Cardiac muscle cell (in vitro differentiated cells and primary cell): ENCODE measurements around the gene FOXD4L6. TPM values are rescaled to one million over a fixed set of nuclear protein-coding genes. Genes with fewer than 3 reads are reported as not detected.
"Not testable (repeated sequence)": the region's sequence is repeated elsewhere in the genome, so short reads cannot be mapped to it uniquely, and the experiment has no call there.

Experiments
- DNase-seq, 2 donors: peaks; one replicate each; pipeline versions ENCODE4 v3.0.0 to v3.0.0-alpha.2; 2010 to 2017; ENCODE audit warnings: low read depth in 1 of 2, low spot score in 1 of 2
- H3K27ac ChIP-seq: fragments of 200-600 bp; sonication (generic); 2 replicates; pipeline ENCODE4 v1.5.1; 2016
- H3K27me3 ChIP-seq: fragments of 200-600 bp; sonication (generic); 2 replicates; pipeline ENCODE4 v1.6.0; 2016; ENCODE audit warnings: control low read depth
- H3K36me3 ChIP-seq: fragments of 200-600 bp; sonication (generic); 2 replicates; pipeline ENCODE4 v1.5.1; 2016; ENCODE audit warnings: control low read depth
- H3K4me1 ChIP-seq: fragments of 200-600 bp; sonication (generic); 2 replicates; pipeline ENCODE4 v1.8.1; 2017; ENCODE audit warnings: low read depth, mild to moderate bottlenecking, mixed run types
- H3K4me3 ChIP-seq: fragments of 200-600 bp; sonication (generic); 2 replicates; pipeline ENCODE4 v1.5.1; 2016; ENCODE audit warnings: mild to moderate bottlenecking
- H3K9me3 ChIP-seq: fragments of 200-600 bp; sonication (generic); 2 replicates; pipeline ENCODE4 v1.5.1; 2017; ENCODE audit warnings: low read depth, mild to moderate bottlenecking, control low read depth
- polyA plus RNA-seq: library from polyadenylated mRNA; unstranded; fragments of >200 nt; fragmentation: Nextera tagmentation; extraction: Ambion mirVana; gene quantifications from 2 replicates; pipeline ENCODE4 v1.2.1, GENCODE V29; 2016
- total RNA-seq: library from RNA; depleted of rRNA; stranded (reverse); fragments of >200 nt; gene quantifications from 2 replicates; pipeline ENCODE4 v1.2.3, GENCODE V29; 2016

FOXD4L6 gene
- total and polyA plus RNA-seq, 2 experiments from 2014 or later = 0.23 to 0.60 TPM

- H3K4me3 ChIP-seq, H3K9me3 ChIP-seq: not testable (repeated sequence)
Measured at GRCh38 chr9:41111414-41111813, 17.1 kb downstream of the FOXD4L6 start.

DNA sequence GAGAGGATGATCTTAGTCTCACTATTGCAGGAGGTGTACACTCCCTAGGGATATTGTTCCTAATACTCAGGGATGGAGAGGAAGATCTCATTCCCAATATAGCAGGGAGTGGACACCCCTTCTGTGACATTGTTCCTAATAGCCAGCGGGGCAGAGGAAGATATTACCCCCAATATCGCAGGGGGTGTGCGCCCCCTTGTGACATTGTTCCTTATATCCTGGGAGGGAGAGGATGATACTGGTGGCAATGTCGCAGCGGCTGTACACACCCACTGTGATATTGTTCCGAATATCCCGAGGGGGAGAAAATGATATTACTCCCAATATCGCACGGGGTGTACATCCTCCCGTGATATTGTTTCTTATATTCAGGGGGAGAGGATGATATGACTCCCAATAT is 17.6 kb downstream of the FOXD4L6 start:
- H3K4me1 ChIP-seq, DNase-seq, H3K4me3 ChIP-seq, H3K36me3 ChIP-seq, H3K27ac ChIP-seq, H3K9me3 ChIP-seq: not testable (repeated sequence)
- peaks cover 35% of the 10 kb centered on the region for H3K27me3 ChIP-seq

More at GRCh38 chr9:41111414-41111813, 17.1 kb downstream of the FOXD4L6 start:
- H3K27me3 ChIP-seq = peaks cover 33% of the 10 kb centered on the region
- H3K27ac ChIP-seq, H3K4me1 ChIP-seq, DNase-seq, H3K36me3 ChIP-seq: not testable (repeated sequence)

- not testable (repeated sequence) for DNase-seq, H3K4me3 ChIP-seq, H3K36me3 ChIP-seq, H3K27ac ChIP-seq, H3K4me1 ChIP-seq, H3K9me3 ChIP-seq
- H3K27me3 ChIP-seq = peaks cover 44% of the 10 kb centered on the region
Measured at GRCh38 chr9:41109253-41109652, 19.2 kb downstream of the FOXD4L6 start.

DNA sequence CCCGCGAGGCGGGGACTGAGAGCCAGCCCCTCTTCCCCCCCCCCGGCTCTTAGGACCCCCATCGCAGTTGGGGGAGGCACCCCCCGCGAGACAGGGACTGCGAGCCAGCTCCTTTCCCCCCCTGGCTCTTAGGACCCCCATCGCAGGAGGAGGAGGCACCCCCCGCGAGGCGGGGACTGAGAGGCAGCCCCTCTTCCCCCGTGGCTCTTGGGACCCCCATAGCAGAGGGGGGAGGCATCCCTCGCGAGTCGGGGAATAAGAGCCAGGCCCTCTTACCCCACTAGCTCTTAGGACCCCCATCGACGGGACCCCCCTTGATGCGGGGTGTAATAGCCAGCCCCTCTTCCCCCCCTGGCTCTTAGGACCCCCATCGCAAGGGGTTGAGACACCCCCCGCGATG is 19.7 kb downstream of the FOXD4L6 start:
- not testable (repeated sequence) for H3K36me3 ChIP-seq, H3K9me3 ChIP-seq, DNase-seq, H3K4me3 ChIP-seq, H3K27ac ChIP-seq, H3K4me1 ChIP-seq
- H3K27me3 ChIP-seq = peaks cover 40% of the 10 kb centered on the region

- peaks cover 40% of the 10 kb centered on the region for H3K27me3 ChIP-seq
- not testable (repeated sequence) for H3K4me3 ChIP-seq
Measured at GRCh38 chr9:41106472-41107116, 21.9 kb downstream of the FOXD4L6 start.

GRCh38 chr9:41105557-41106253 is 22.8 kb downstream of the FOXD4L6 start:
- H3K27me3 ChIP-seq = peaks cover 42% of the 10 kb centered on the region
- not testable (repeated sequence) for H3K4me3 ChIP-seq

More at GRCh38 chr9:41106472-41107116, 21.9 kb downstream of the FOXD4L6 start:
- not testable (repeated sequence) for H3K4me1 ChIP-seq, H3K27ac ChIP-seq, DNase-seq, H3K36me3 ChIP-seq, H3K9me3 ChIP-seq

DNA sequence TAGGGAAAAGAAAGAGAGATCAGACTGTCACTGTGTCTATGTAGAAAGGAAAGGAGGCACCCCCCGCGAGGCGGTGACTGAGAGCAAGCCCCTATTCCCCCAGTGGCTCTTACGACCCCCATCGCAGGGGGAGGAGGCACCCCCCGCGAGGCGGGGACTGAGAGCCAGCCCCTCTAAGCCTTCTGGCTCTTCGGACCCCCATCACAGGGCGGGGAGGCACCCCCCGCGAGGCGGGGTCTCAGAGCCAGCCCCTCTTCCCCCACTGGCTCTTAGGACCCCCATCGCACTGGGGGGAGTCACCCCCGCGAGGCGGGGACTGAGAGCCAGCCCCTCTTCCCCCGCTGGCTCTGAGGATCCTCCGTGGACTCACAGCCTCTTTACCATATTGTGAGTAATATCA is 23.9 kb downstream of the FOXD4L6 start:
- not testable (repeated sequence) for H3K27ac ChIP-seq, H3K4me1 ChIP-seq, H3K36me3 ChIP-seq, DNase-seq, H3K9me3 ChIP-seq, H3K4me3 ChIP-seq
- peaks cover 48% of the 10 kb centered on the region for H3K27me3 ChIP-seq

More at GRCh38 chr9:41105557-41106253, 22.8 kb downstream of the FOXD4L6 start:
- H3K9me3 ChIP-seq, H3K36me3 ChIP-seq, H3K4me1 ChIP-seq, DNase-seq, H3K27ac ChIP-seq: not testable (repeated sequence)

- H3K4me1 ChIP-seq, H3K27ac ChIP-seq, DNase-seq, H3K36me3 ChIP-seq, H3K9me3 ChIP-seq, H3K4me3 ChIP-seq: not testable (repeated sequence)
- H3K27me3 ChIP-seq = peaks cover 34% of the 10 kb centered on the region
Measured at GRCh38 chr9:41100508-41100907, 28.0 kb downstream of the FOXD4L6 start.

DNA sequence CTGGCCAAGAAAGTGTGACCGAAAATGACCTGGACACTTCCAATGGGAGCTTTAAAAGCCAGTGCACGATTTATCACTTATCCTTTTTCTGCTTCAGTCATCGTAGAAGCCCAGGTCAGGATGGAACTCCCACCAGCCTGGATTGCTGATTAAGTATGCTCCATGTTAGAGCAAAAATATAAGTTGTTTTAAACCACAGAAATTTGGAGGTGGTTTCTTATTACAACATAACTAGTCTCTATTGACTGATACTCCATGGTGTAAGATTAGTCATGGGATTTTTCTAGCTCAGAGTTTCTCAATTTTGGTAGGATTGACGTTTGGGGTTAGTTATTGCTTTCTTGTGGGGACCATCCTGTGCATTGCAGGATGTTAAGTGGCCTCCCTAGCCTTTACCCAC is 29.7 kb downstream of the FOXD4L6 start:
- H3K4me1 ChIP-seq, H3K36me3 ChIP-seq, H3K27ac ChIP-seq, H3K9me3 ChIP-seq, H3K4me3 ChIP-seq: not testable (repeated sequence)
- DNase-seq = peak in 1 of 2 donors; percentile 2
- H3K27me3 ChIP-seq = peaks cover 28% of the 10 kb centered on the region

DNA sequence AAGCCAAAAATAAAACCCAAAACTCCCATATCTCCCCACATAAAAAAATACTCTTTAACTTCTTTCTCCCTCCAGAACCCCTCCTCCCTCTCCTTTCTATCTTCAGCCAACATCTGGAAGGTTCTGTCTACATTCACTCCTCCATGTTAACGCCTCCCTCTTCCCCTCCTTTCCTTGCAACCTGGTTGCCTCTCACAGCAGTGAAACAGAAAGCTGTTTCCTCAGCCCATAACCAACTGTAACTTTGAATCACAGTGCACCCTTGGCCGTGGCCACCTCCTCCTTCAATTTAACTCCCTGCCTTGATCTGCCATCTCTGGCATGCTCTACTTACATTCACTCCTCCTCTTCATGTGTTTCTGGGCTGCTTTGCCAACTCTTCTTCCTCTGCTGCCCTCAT is 33.4 kb downstream of the FOXD4L6 start:
- not testable (repeated sequence) for DNase-seq, H3K4me1 ChIP-seq
- peaks cover 20% of the 10 kb centered on the region for H3K27me3 ChIP-seq

DNA sequence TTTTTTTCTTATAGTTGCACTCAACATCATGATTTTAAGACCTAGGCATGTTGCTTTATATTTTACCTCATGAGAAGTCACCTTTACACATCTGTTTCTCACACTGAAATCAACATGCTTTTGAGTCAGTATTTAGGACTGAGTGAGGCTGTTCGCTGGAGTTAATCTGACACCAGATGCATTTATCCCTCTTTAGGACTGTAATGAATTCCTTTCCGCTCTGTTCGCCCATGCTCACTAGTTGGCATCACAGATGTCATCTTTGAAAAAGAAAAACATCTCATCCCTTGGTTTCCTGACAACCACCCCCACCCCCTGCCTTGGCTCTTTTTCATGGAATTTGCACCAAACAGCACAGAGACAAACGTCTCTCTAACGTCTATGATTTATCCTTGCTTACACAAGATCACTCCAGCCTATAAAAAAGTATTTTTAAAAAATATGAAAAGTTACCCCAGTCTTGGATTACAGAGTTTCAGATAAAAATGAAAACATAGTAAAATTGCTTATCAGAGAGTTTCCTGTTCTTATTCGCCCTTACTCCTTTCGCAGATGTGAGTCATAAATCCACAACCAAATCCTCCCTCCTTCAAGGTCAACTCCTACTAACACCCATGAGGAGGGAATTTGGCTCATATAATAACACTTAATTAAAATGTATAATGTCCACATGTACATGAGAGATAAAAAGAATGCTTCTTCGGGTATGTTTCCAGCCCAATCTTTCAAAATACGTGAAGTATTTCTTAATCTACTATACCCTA is 34.3 kb downstream of the FOXD4L6 start:
- not testable (repeated sequence) for H3K4me1 ChIP-seq, H3K9me3 ChIP-seq, H3K4me3 ChIP-seq, H3K36me3 ChIP-seq, H3K27ac ChIP-seq
- DNase-seq = peak in 1 of 2 donors; percentile 21
- peaks cover 17% of the 10 kb centered on the region for H3K27me3 ChIP-seq

More for the DNA sequence above, 33.4 kb downstream of the FOXD4L6 start:
- not testable (repeated sequence) for H3K36me3 ChIP-seq, H3K9me3 ChIP-seq, H3K4me3 ChIP-seq, H3K27ac ChIP-seq

DNA sequence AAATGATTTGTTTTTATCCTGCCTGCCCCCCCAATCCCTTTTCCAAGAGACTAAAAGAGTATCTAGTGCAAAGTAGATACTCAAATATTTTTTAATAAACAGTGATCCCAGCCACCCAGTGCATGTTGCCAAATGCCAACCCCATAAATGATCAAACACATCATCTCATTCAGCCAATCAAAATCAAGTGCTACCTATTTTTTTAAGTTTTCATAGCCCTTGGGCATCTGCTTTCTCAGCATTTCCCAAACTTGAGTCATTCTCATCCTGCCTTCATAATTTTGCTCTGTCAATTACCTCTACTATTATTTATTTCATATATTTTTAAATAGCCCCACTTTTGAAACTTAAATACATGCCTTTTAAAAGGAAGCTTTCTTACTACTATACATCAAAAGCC is 37.6 kb downstream of the FOXD4L6 start:
- not testable (repeated sequence) for H3K4me1 ChIP-seq, DNase-seq, H3K27ac ChIP-seq, H3K36me3 ChIP-seq, H3K4me3 ChIP-seq, H3K9me3 ChIP-seq
- H3K27me3 ChIP-seq = peaks cover 25% of the 10 kb centered on the region

DNA sequence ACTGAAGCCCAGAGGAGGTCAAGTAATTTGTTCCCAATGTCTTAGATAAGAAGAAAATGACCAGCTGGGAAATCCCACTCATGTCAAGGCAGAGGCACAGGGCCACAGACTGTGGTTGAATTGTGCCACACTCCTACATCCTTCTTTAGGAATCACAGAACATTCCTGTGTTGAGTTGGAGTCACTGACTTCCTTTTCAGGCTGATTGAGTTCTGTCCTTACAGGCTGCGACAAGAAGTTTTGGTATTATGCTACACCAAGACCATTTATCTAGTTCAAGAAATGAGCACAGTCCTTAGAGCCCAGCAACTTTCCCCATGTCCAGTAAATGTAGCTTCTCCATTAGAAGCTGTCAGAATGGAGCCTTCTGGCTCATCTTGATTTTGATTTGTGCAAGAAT is 38.1 kb downstream of the FOXD4L6 start:
- H3K27ac ChIP-seq, H3K36me3 ChIP-seq, H3K9me3 ChIP-seq, H3K4me3 ChIP-seq, H3K4me1 ChIP-seq, DNase-seq: not testable (repeated sequence)
- H3K27me3 ChIP-seq = peaks cover 31% of the 10 kb centered on the region
